H9 (cell line): ENCODE measurements around the gene NFIX. TPM values are rescaled to one million over a fixed set of nuclear protein-coding genes. Genes with fewer than 3 reads are reported as not detected.

Experiments
- DNase-seq: peaks from one replicate; pipeline ENCODE4 v3.0.0-alpha.2; 2017
- H2AFZ ChIP-seq: one replicate; pipeline ENCODE4 v1.6.1; 2013; ENCODE audit warnings: mild to moderate bottlenecking, low read length, control low read depth, moderate library complexity
- H2AK5ac ChIP-seq: 2 replicates; pipeline ENCODE4 v1.6.1; 2013; ENCODE audit warnings: low read length, control low read depth, mixed read lengths; ENCODE audit not compliant: insufficient read length
- H2BK120ac ChIP-seq: one replicate; pipeline ENCODE4 v1.6.1; 2013; ENCODE audit warnings: low read depth, mild to moderate bottlenecking, low read length, control low read depth, inconsistent platforms; ENCODE audit not compliant: poor library complexity, severe bottlenecking
- H2BK12ac ChIP-seq: 2 replicates; pipeline ENCODE4 v1.6.1; 2013; ENCODE audit warnings: low read length, control low read depth, mixed read lengths, low read depth; ENCODE audit not compliant: insufficient read length
- H2BK15ac ChIP-seq: 2 replicates; pipeline ENCODE4 v1.6.1; 2013; ENCODE audit warnings: low read depth, low read length, control low read depth
- H2BK20ac ChIP-seq: one replicate; pipeline ENCODE4 v1.6.1; 2013; ENCODE audit warnings: low read depth, mild to moderate bottlenecking, low read length, control low read depth, inconsistent platforms; ENCODE audit not compliant: poor library complexity, severe bottlenecking
- H2BK5ac ChIP-seq: 2 replicates; pipeline ENCODE4 v1.6.1; 2013; ENCODE audit warnings: low read length, control low read depth, mixed read lengths; ENCODE audit not compliant: insufficient read length
- H3K14ac ChIP-seq: 2 replicates; pipeline ENCODE4 v1.6.1; 2013; ENCODE audit warnings: low read length, control low read depth; ENCODE audit not compliant: insufficient read depth
- H3K18ac ChIP-seq: 2 replicates; pipeline ENCODE4 v1.6.1; 2013; ENCODE audit warnings: low read depth, mild to moderate bottlenecking, mixed read lengths, low read length, control low read depth; ENCODE audit not compliant: insufficient read length
- H3K23ac ChIP-seq: 2 replicates; pipeline ENCODE4 v1.6.1; 2013; ENCODE audit warnings: low read length, control low read depth, mixed read lengths, low read depth; ENCODE audit not compliant: insufficient read length
- H3K23me2 ChIP-seq: 2 replicates; pipeline ENCODE4 v1.6.1; 2013; ENCODE audit warnings: low read depth, mild to moderate bottlenecking, mixed read lengths, low read length, control low read depth; ENCODE audit not compliant: insufficient read length, poor library complexity, severe bottlenecking
- H3K27ac ChIP-seq: 2 replicates; pipeline ENCODE4 v1.5.1; 2013; ENCODE audit warnings: low read length, control low read depth, mixed read lengths, low read depth; ENCODE audit not compliant: insufficient read length
- H3K27me3 ChIP-seq: 2 replicates; pipeline ENCODE4 v1.6.1; 2013; ENCODE audit warnings: low read length, control low read depth, inconsistent platforms; ENCODE audit not compliant: insufficient read depth
- H3K4ac ChIP-seq: 2 replicates; pipeline ENCODE4 v1.6.1; 2013; ENCODE audit warnings: low read depth, mild to moderate bottlenecking, control low read depth, inconsistent platforms, low read length, moderate library complexity
- H3K4me1 ChIP-seq: 2 replicates; pipeline ENCODE4 v1.6.1; 2013; ENCODE audit warnings: low read length, control low read depth, inconsistent platforms; ENCODE audit not compliant: insufficient read depth
- H3K4me2 ChIP-seq: 2 replicates; pipeline ENCODE4 v1.6.1; 2013; ENCODE audit warnings: low read length, control low read depth, mixed read lengths; ENCODE audit not compliant: insufficient read length, insufficient read depth
- H3K56ac ChIP-seq: 2 replicates; pipeline ENCODE4 v1.6.1; 2013; ENCODE audit warnings: low read depth, mild to moderate bottlenecking, mixed read lengths, low read length, control low read depth; ENCODE audit not compliant: insufficient read length
- H3K79me1 ChIP-seq: 2 replicates; pipeline ENCODE4 v1.6.1; 2013; ENCODE audit warnings: low read depth, mild to moderate bottlenecking, moderate library complexity, low read length, control low read depth, inconsistent platforms; ENCODE audit not compliant: insufficient read depth, poor library complexity, severe bottlenecking
- H3K79me2 ChIP-seq: 2 replicates; pipeline ENCODE4 v1.6.1; 2013; ENCODE audit warnings: low read length, control low read depth, inconsistent platforms; ENCODE audit not compliant: insufficient read depth
- H3K9ac ChIP-seq: 2 replicates; pipeline ENCODE4 v1.6.1; 2013; ENCODE audit warnings: low read length, control low read depth, mixed read lengths; ENCODE audit not compliant: insufficient read length; ENCODE audit errors: extremely low read depth
- H3K9me3 ChIP-seq: one replicate; pipeline ENCODE4 v1.6.1; 2013; ENCODE audit warnings: low read depth, low read length, inconsistent platforms; ENCODE audit not compliant: control insufficient read depth
- H3T11ph ChIP-seq: one replicate; pipeline ENCODE4 v1.6.1; 2013; ENCODE audit warnings: mild to moderate bottlenecking, low read length, control low read depth, inconsistent platforms
- H4K20me1 ChIP-seq: one replicate; pipeline ENCODE4 v1.6.1; 2013; ENCODE audit not compliant: control insufficient read depth, insufficient read length, insufficient read depth
- H4K5ac ChIP-seq: 2 replicates; pipeline ENCODE4 v1.6.1; 2013; ENCODE audit warnings: low read depth, mild to moderate bottlenecking, mixed read lengths, low read length, control low read depth; ENCODE audit not compliant: insufficient read length
- H4K8ac ChIP-seq: replicated peaks from 2 replicates; pipeline ENCODE4 v1.6.1; 2013; ENCODE audit warnings: low read length, control low read depth, mixed read lengths, low read depth; ENCODE audit not compliant: insufficient read length
- H4K91ac ChIP-seq: 2 replicates; pipeline ENCODE4 v1.6.1; 2013; ENCODE audit warnings: low read depth, mild to moderate bottlenecking, moderate library complexity, mixed read lengths, low read length, control low read depth; ENCODE audit not compliant: insufficient read length
- H3K27ac Mint-ChIP-seq, 3 experiments: 2 replicates in 2 of 3; 3 replicates in 1 of 3; pipeline ENCODE4 v1.8.0; 2020 to 2021; ENCODE audit warnings: mixed read lengths in 3 of 3, mild to moderate bottlenecking in 1 of 3, moderate library complexity in 1 of 3
- H3K27me3 Mint-ChIP-seq: 2 replicates; pipeline ENCODE4 v1.8.0; 2021; ENCODE audit warnings: low read depth, mild to moderate bottlenecking, moderate library complexity, mixed read lengths
- H3K36me3 Mint-ChIP-seq, 3 experiments: 2 replicates in 2 of 3; 3 replicates in 1 of 3; pipeline ENCODE4 v1.8.0; 2020 to 2021; ENCODE audit warnings: low read depth in 3 of 3, mixed read lengths in 3 of 3; ENCODE audit not compliant: insufficient read depth in 1 of 3
- H3K4me1 Mint-ChIP-seq, 2 experiments: 2 replicates each; pipeline ENCODE4 v1.8.0; 2020; ENCODE audit warnings: mixed read lengths in 2 of 2
- H3K4me3 Mint-ChIP-seq, 2 experiments: 2 replicates in 1 of 2; 3 replicates in 1 of 2; pipeline ENCODE4 v1.8.0; 2020 to 2021; ENCODE audit warnings: mild to moderate bottlenecking in 2 of 2, mixed read lengths in 2 of 2, moderate library complexity in 1 of 2
- H3K9me3 Mint-ChIP-seq, 2 experiments: 2 replicates in 1 of 2; 3 replicates in 1 of 2; pipeline ENCODE4 v1.8.0; 2020; ENCODE audit warnings: mild to moderate bottlenecking in 2 of 2, mixed read lengths in 2 of 2, moderate library complexity in 1 of 2
- WGBS: extraction: QIAGEN DNeasy Blood & Tissue Kit; methylation state at CpG from one replicate; pipeline ENCODE4 v1.1.7; 2013; ENCODE audit warnings: missing lambda C conversion rate, low lambda C conversion rate, mixed read lengths; ENCODE audit not compliant: insufficient read length; ENCODE audit errors: extremely low coverage; 5-methylcytosine and 5-hydroxymethylcytosine counted together
- total RNA-seq: library from RNA; stranded (reverse); gene quantifications from 2 replicates; pipeline ENCODE4 v1.2.1, GENCODE V29; 2021
- TF ChIP-seq, protein P1 (sequence below): fragments of 200-600 bp; sonication (generic); conservative IDR thresholded peaks from 3 replicates; pipeline ENCODE4 v1.8.0; 2021; ENCODE audit warnings: antibody characterized with exemption, mild to moderate bottlenecking

NFIX gene
- total RNA-seq, 1 experiment from 2014 or later = 0.31 TPM

DNA sequence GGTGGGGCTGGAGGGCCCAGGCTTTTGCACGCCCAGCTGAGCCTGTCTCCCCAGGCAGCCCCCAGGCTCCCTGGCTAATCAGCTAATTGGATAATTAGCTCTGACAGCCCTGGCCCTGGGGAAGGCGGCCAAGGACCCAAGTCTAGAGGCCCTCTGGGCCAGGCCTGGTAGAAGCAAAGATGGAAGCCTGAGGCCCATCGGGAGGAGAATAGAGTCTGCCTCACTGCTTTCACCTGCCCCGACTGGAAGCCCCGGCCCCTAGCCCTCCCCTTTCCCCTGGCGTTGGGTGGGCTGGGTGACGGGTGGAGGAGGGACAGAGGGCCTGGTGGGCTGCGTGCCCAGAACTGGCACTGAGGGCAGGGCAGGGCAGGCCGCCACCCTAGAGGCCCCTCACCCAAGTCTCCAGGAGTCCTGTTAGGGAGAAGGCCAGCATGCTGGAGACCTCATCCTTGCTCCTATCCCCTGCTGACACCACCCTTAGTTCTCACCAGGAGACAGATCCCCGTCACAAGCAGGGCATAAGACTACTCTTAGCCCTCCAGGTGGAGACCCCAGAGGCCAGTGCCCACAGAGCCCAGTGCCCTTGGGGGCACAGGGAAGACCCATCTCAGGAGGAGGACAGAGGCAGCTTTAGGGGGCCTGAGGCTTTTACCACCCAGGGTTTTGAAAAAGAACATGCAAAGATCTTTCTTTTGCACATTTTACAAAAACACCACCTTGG is 95.4 kb downstream of the NFIX start:
- no peaks in the 10 kb centered on the region for H4K20me1 ChIP-seq
- H3K4ac ChIP-seq = no peak overlapping the region
- H4K8ac ChIP-seq = no peak overlapping the region
- H3K23ac ChIP-seq = no peak overlapping the region
- H3K27me3 ChIP-seq = peaks cover 6% of the 10 kb centered on the region; the same call in 1 of the 2 replicates
- H2AK5ac ChIP-seq = no peak overlapping the region
- no peak for DNase-seq
- H3K27me3 Mint-ChIP-seq = peaks cover 61% of the 10 kb centered on the region
- H2BK15ac ChIP-seq = no peak overlapping the region
- H3K9me3 Mint-ChIP-seq = no peaks in the 10 kb centered on the region
- no CpG with 5 or more reads among the region's 10 CpGs for WGBS
- no peak overlapping the region for H3K4me3 Mint-ChIP-seq
- H3K14ac ChIP-seq = no peak overlapping the region
- H2BK12ac ChIP-seq = no peak overlapping the region
- no peaks in the 10 kb centered on the region for H3K79me1 ChIP-seq
- peaks cover 7% of the 10 kb centered on the region for H3K23me2 ChIP-seq
- H4K91ac ChIP-seq = no peak overlapping the region
- peaks cover 22 to 38% of the 10 kb centered on the region in 2 experiments for H3K4me1 Mint-ChIP-seq
- 0 out of 2 replicates have a peak, but pooled peaks cover 2% of the 10 kb centered on the region for H3K4me1 ChIP-seq
- no peak overlapping the region for H2BK120ac ChIP-seq
- no peak overlapping the region for H3K27ac ChIP-seq
- TF ChIP-seq, protein P1, sequence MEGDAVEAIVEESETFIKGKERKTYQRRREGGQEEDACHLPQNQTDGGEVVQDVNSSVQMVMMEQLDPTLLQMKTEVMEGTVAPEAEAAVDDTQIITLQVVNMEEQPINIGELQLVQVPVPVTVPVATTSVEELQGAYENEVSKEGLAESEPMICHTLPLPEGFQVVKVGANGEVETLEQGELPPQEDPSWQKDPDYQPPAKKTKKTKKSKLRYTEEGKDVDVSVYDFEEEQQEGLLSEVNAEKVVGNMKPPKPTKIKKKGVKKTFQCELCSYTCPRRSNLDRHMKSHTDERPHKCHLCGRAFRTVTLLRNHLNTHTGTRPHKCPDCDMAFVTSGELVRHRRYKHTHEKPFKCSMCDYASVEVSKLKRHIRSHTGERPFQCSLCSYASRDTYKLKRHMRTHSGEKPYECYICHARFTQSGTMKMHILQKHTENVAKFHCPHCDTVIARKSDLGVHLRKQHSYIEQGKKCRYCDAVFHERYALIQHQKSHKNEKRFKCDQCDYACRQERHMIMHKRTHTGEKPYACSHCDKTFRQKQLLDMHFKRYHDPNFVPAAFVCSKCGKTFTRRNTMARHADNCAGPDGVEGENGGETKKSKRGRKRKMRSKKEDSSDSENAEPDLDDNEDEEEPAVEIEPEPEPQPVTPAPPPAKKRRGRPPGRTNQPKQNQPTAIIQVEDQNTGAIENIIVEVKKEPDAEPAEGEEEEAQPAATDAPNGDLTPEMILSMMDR = no peak
- no peak overlapping the region for H2BK5ac ChIP-seq
- no peak overlapping the region for H4K5ac ChIP-seq
- no peak overlapping the region for H3K9ac ChIP-seq
- no peak overlapping the region for H3K4me2 ChIP-seq
- H3K79me2 ChIP-seq = no peaks in the 10 kb centered on the region
- H2BK20ac ChIP-seq = no peak overlapping the region
- H3K18ac ChIP-seq = no peak overlapping the region
- no peak overlapping the region for H3K27ac Mint-ChIP-seq
- H3T11ph ChIP-seq = no peak overlapping the region
- H2AFZ ChIP-seq = no peak overlapping the region
- no peaks in the 10 kb centered on the region for H3K36me3 Mint-ChIP-seq
- H3K9me3 ChIP-seq = no peaks in the 10 kb centered on the region
- no peak overlapping the region for H3K56ac ChIP-seq
